Neural progenitor cell (in vitro differentiated cells): ENCODE data around the gene CNGA3.

Source experiments
- EZH2 ChIP-seq: fragments of 200-600 bp; sonication (generic); IDR thresholded peaks from 2 replicates; pipeline ENCODE4 v1.6.1; 2017; ENCODE audit warnings: antibody characterized with exemption, mild to moderate bottlenecking, moderate library complexity
- TF ChIP-seq, protein P1 (sequence below): fragments of 200-600 bp; sonication (generic); IDR thresholded peaks from 2 replicates; pipeline ENCODE4 v1.5.1; 2017; ENCODE audit warnings: antibody characterized with exemption, mild to moderate bottlenecking

DNA sequence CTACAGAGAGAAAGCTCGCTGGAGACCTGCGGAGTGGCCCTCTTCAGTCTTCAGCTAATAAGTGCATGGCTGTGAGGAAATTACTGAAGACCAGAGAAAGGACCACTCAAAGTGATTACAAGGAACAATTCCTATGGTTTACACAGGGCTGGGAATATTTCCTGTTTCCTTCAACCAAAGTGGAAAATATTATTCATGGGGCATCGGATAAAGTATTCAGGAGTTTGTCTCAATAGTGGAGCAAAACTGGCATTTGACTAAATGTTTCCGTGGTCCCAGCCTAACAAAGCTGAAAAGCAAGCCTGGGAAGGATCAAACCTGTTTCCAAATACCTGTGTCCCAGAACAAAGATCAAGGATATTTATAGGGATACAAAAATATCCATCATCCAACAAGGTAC is 32.0 kb upstream of the CNGA3 start:
- TF ChIP-seq, protein P1, sequence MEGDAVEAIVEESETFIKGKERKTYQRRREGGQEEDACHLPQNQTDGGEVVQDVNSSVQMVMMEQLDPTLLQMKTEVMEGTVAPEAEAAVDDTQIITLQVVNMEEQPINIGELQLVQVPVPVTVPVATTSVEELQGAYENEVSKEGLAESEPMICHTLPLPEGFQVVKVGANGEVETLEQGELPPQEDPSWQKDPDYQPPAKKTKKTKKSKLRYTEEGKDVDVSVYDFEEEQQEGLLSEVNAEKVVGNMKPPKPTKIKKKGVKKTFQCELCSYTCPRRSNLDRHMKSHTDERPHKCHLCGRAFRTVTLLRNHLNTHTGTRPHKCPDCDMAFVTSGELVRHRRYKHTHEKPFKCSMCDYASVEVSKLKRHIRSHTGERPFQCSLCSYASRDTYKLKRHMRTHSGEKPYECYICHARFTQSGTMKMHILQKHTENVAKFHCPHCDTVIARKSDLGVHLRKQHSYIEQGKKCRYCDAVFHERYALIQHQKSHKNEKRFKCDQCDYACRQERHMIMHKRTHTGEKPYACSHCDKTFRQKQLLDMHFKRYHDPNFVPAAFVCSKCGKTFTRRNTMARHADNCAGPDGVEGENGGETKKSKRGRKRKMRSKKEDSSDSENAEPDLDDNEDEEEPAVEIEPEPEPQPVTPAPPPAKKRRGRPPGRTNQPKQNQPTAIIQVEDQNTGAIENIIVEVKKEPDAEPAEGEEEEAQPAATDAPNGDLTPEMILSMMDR: no peak
- TF ChIP-seq EZH2: no peak
